HepG2 (cell line): ENCODE measurements around the gene TRAPPC1. TPM values are rescaled to one million over a fixed set of nuclear protein-coding genes. Genes with fewer than 3 reads are reported as not detected.

Experiments used
- ARID5B ChIP-seq: IDR thresholded peaks from 2 replicates; pipeline ENCODE4 v1.4.0; 2020; ENCODE audit warnings: mild to moderate bottlenecking, missing genetic modification reagents
- ARNT2 ChIP-seq: sonication (generic); formaldehyde crosslinking; IDR thresholded peaks from 2 replicates; pipeline ENCODE4 v1.8.0; 2022; ENCODE audit warnings: mild to moderate bottlenecking, low read depth, missing genetic modification reagents, moderate library complexity
- CENPBD1 ChIP-seq: sonication (generic); formaldehyde crosslinking; IDR thresholded peaks from 2 replicates; pipeline ENCODE4 v1.8.0; 2022; ENCODE audit warnings: missing genetic modification reagents, low read depth, mild to moderate bottlenecking, borderline replicate concordance
- CTCF ChIP-seq: sonication (generic); formaldehyde crosslinking; IDR thresholded peaks from 2 replicates; pipeline ENCODE4 v1.5.0; 2020; ENCODE audit warnings: mild to moderate bottlenecking, missing genetic modification reagents, moderate library complexity
- FOXJ3 ChIP-seq: sonication (generic); formaldehyde crosslinking; IDR thresholded peaks from 2 replicates; pipeline ENCODE4 v1.4.0; 2020; ENCODE audit warnings: missing genetic modification reagents, mild to moderate bottlenecking, borderline replicate concordance
- LCORL ChIP-seq, 2 experiments: fragments of 450-650 bp in 1 of 2; sonication (generic) in 1 of 2; formaldehyde crosslinking in 1 of 2; IDR thresholded peaks; 2 replicates each; pipeline versions ENCODE4 v1.5.0 to v1.6.1; 2017 to 2020; ENCODE audit warnings: antibody characterized with exemption in 1 of 2, missing genetic modification reagents in 1 of 2
- MIXL1 ChIP-seq: IDR thresholded peaks from 2 replicates; pipeline ENCODE4 v1.6.1; 2016
- NR2F6 ChIP-seq, 2 experiments: IDR thresholded peaks; 2 replicates each; pipeline ENCODE4 v1.6.1; 2016; ENCODE audit warnings: antibody characterized with exemption in 1 of 2, mild to moderate bottlenecking in 1 of 2
- PAXIP1 ChIP-seq: sonication (generic); formaldehyde crosslinking; conservative IDR thresholded peaks from 2 replicates; pipeline ENCODE4 v1.4.0; 2020; ENCODE audit warnings: mild to moderate bottlenecking, missing genetic modification reagents, moderate library complexity
- U2AF2 ChIP-seq: fragments of 200-400 bp; formaldehyde crosslinking; IDR thresholded peaks from 2 replicates; pipeline ENCODE4 v1.6.1; 2017; ENCODE audit warnings: low read depth, mild to moderate bottlenecking, low read length
- ZBTB39 ChIP-seq: sonication (generic); formaldehyde crosslinking; IDR thresholded peaks from 2 replicates; pipeline ENCODE4 v1.5.0; 2020; ENCODE audit warnings: missing genetic modification reagents
- ZC3H13 ChIP-seq: sonication (generic); formaldehyde crosslinking; IDR thresholded peaks from 2 replicates; pipeline ENCODE4 v1.8.1; 2023; ENCODE audit warnings: mild to moderate bottlenecking, missing genetic modification reagents, moderate library complexity
- ZNF343 ChIP-seq: sonication (generic); formaldehyde crosslinking; IDR thresholded peaks from 2 replicates; pipeline ENCODE4 v1.4.0; 2020; ENCODE audit warnings: mild to moderate bottlenecking, missing genetic modification reagents
- ZNF883 ChIP-seq: sonication (generic); formaldehyde crosslinking; IDR thresholded peaks from 2 replicates; pipeline ENCODE4 v1.5.1; 2020; ENCODE audit warnings: mild to moderate bottlenecking, missing genetic modification reagents; ENCODE audit errors: not compliant biosample characterization
- polyA plus RNA-seq, 8 experiments: library from polyadenylated mRNA; depleted of rRNA in 3 of 8; stranded (reverse) in 7 of 8; unstranded in 1 of 8; fragments of >200 nt; fragmentation: Illumina TruSeq in 4 of 8; extraction: Trizol in 4 of 8; gene quantifications; 2 replicates each; pipeline versions ENCODE4 v1.2.1 to v1.2.3, GENCODE V29; 2011 to 2016; ENCODE audit warnings: low read depth in 4 of 8, missing spikeins in 1 of 8, mixed read lengths in 1 of 8; ENCODE audit not compliant: insufficient read depth in 1 of 8
- total RNA-seq, 5 experiments: library from RNA; depleted of rRNA; stranded (reverse); fragments of >200 nt; fragmentation: Illumina TruSeq; extraction: Trizol; gene quantifications; 2 replicates each; pipeline ENCODE4 v1.2.3, GENCODE V29; 2016; ENCODE audit warnings: low read depth in 1 of 5

Gene TRAPPC1
- total and polyA plus RNA-seq, 2 of the 13 experiments (the other 11 are each of a cell fraction or from before 2014, with no cell fraction given): 28.1 to 44.9 TPM

GRCh38 chr17:7897773-7898172 is 34.0 kb downstream of the TRAPPC1 start (continued):
- TF ChIP-seq ARID5B (CRISPR knock-in tag) (0 out of 2 replicates have a peak, but pooled peaks have one; percentile 10), ZBTB39 (CRISPR knock-in tag) (no peak), ZNF883 (CRISPR knock-in tag) (no peak), MIXL1 (CRISPR knock-in tag) (0 out of 2 replicates have a peak, but pooled peaks have one; percentile 15), NR2F6 (IDR thresholded peaks at IDR 0.05) (no peak), NR2F6 (CRISPR knock-in tag; IDR thresholded peaks at IDR 0.05) (no peak), ARNT2 (no peak), ZNF343 (CRISPR knock-in tag) (no peak), PAXIP1 (CRISPR knock-in tag) (no peak), LCORL (IDR thresholded peaks at IDR 0.05) (no peak), LCORL (CRISPR knock-in tag; IDR thresholded peaks at IDR 0.05) (0 out of 2 replicates have a peak, but pooled peaks have one; percentile 52), U2AF2 (no peak), CTCF (CRISPR knock-in tag) (peak; percentile 74), ZC3H13 (CRISPR knock-in tag) (0 out of 2 replicates have a peak, but pooled peaks have one; percentile 30), FOXJ3 (CRISPR knock-in tag) (no peak), CENPBD1 (no peak)
